GM12878 (cell line): ENCODE measurements around the gene TECTB. TPM values are rescaled to one million over a fixed set of nuclear protein-coding genes. Genes with fewer than 3 reads are reported as not detected.

Source experiments
- ATAC-seq: fragments of 200-7000 bp; cut with Tn5 transposase; 3 replicates; pipeline ENCODE4 v1.9.1; 2020; ENCODE audit warnings: mild to moderate bottlenecking, moderate library complexity
- BruUV-seq: library from RNA; stranded (reverse); fragments of 400-500 nt; replicated peaks from 2 replicates; lab custom pipeline; 2021; lab: Mats Ljungman, UMichigan
- CTCF ChIA-PET: fragments of 300-600 bp; sonication (Branson Sonifier 250); formaldehyde crosslinking; extraction: SDS; loops from one replicate; lab custom pipeline; 2021; ENCODE audit warnings: inconsistent platforms; lab: Yijun Ruan, JAX
- POLR2A ChIA-PET: fragments of 350-600 bp; formaldehyde crosslinking; extraction: SDS; loops from one replicate; lab custom pipeline; 2021; ENCODE audit warnings: inconsistent platforms; lab: Charles Lee
- RAD21 ChIA-PET: fragments of 300-600 bp; sonication (Branson Sonifier 250); formaldehyde crosslinking; loops from one replicate; lab custom pipeline; 2023; ENCODE audit warnings: antibody characterized with exemption; ENCODE audit not compliant: unreplicated experiment; lab: Charles Lee
- SMC1A ChIA-PET: fragments of 300-600 bp; sonication (Branson Sonifier 250); formaldehyde crosslinking; loops from one replicate; lab custom pipeline; 2023; ENCODE audit not compliant: unreplicated experiment, uncharacterized antibody; lab: Charles Lee
- DNase-seq: peaks from one replicate; pipeline ENCODE4 v3.0.0-alpha.2; 2011; ENCODE audit warnings: low read depth, low spot score
- FAIRE-seq: peaks from 3 replicates; lab custom pipeline; 2011; peaks lifted over from hg19 to GRCh38; lab: Jason Lieb, UNC
- H2AFZ ChIP-seq: 2 replicates; pipeline ENCODE4 v1.6.0; 2011; ENCODE audit warnings: low read depth, low read length, control low read depth; ENCODE audit not compliant: control insufficient read depth
- H3K27ac ChIP-seq: 2 replicates; pipeline ENCODE4 v1.5.1; 2011; ENCODE audit warnings: control low read depth; ENCODE audit not compliant: control insufficient read depth, insufficient read depth
- H3K27me3 ChIP-seq, 2 experiments: replicated peaks in 1 of 2; 2 replicates each; pipeline versions ENCODE4 v1.6.0 to v1.6.1; 2011; ENCODE audit warnings: low read length in 1 of 2; ENCODE audit not compliant: control insufficient read depth in 2 of 2, insufficient read depth in 2 of 2
- H3K36me3 ChIP-seq, 2 experiments: 2 replicates each; pipeline ENCODE4 v1.5.1; 2011; ENCODE audit warnings: low read length in 1 of 2; ENCODE audit not compliant: control insufficient read depth in 2 of 2, insufficient read depth in 2 of 2
- H3K4me1 ChIP-seq: 2 replicates; pipeline ENCODE4 v1.6.1; 2011; ENCODE audit warnings: mild to moderate bottlenecking, low read length, moderate library complexity, mixed read lengths; ENCODE audit not compliant: control insufficient read depth, insufficient read depth
- H3K4me2 ChIP-seq: 2 replicates; pipeline ENCODE4 v1.6.0; 2011; ENCODE audit warnings: control low read depth; ENCODE audit not compliant: control insufficient read depth, insufficient read depth
- H3K4me3 ChIP-seq: fragments of 200-600 bp; sonication (generic); 2 replicates; pipeline ENCODE4 v1.5.1; 2016
- H3K79me2 ChIP-seq: 2 replicates; pipeline ENCODE4 v1.6.0; 2011; ENCODE audit warnings: low read length; ENCODE audit not compliant: control insufficient read depth, insufficient read depth
- H3K9ac ChIP-seq: 2 replicates; pipeline ENCODE4 v1.8.0; 2011; ENCODE audit warnings: low read length, control low read depth, mixed read lengths; ENCODE audit not compliant: control insufficient read depth, insufficient read depth
- H3K9me3 ChIP-seq: replicated peaks from 3 replicates; pipeline ENCODE4 v1.5.1; 2011; ENCODE audit warnings: mild to moderate bottlenecking, low read length; ENCODE audit not compliant: control insufficient read depth, insufficient read depth
- H4K20me1 ChIP-seq: 2 replicates; pipeline ENCODE4 v1.6.0; 2011; ENCODE audit not compliant: control insufficient read depth, insufficient read depth
- FOXK2 ChIP-seq: fragments of 450-650 bp; IDR thresholded peaks from 2 replicates; pipeline ENCODE4 v1.6.1; 2017; ENCODE audit warnings: mild to moderate bottlenecking, moderate library complexity
- KLF5 ChIP-seq: fragments of 450-650 bp; IDR thresholded peaks from 2 replicates; pipeline ENCODE4 v1.6.1; 2014; ENCODE audit warnings: mild to moderate bottlenecking; ENCODE audit not compliant: partially characterized antibody
- RAD21 ChIP-seq: IDR thresholded peaks from 2 replicates; pipeline ENCODE4 v1.6.1; 2011; ENCODE audit warnings: mild to moderate bottlenecking, low read depth, low read length, moderate library complexity; ENCODE audit not compliant: insufficient read depth
- SMC3 ChIP-seq: IDR thresholded peaks from 2 replicates; pipeline ENCODE4 v1.6.1; 2011; ENCODE audit warnings: low read length, improper control_type of control experiment, borderline replicate concordance
- YY1 ChIP-seq: IDR thresholded peaks from 2 replicates; pipeline ENCODE4 v1.6.1; 2011; ENCODE audit warnings: low read depth, mild to moderate bottlenecking, low read length
- WGBS: methylation state at CpG from one replicate; pipeline ENCODE4 v1.1.6; 2016; ENCODE audit warnings: low lambda C conversion rate; ENCODE audit not compliant: insufficient replicate concordance, insufficient coverage; ENCODE audit errors: missing lambda C conversion rate; 5-methylcytosine and 5-hydroxymethylcytosine counted together
- in situ Hi-C: fragments of 300-500 bp; cut with MboI; formaldehyde crosslinking; loops from 9 replicates; pipeline ENCODE4 v1.14.3; 2018; ENCODE audit warnings: mixed read lengths
- intact Hi-C: fragments of 100-400 bp; cut with micrococcal nuclease; formaldehyde crosslinking; loops from one replicate; pipeline ENCODE4 v1.14.2; 2022; ENCODE audit not compliant: unreplicated experiment
- polyA plus RNA-seq, 11 experiments: library from polyadenylated mRNA; depleted of rRNA in 4 of 11; unstranded in 6 of 11; stranded (reverse) in 5 of 11; fragments of >200 nt; fragmentation: Nextera tagmentation in 4 of 11; fragmentation: Illumina TruSeq in 1 of 11; extraction: Ambion mirVana in 4 of 11; extraction: Trizol in 1 of 11; gene quantifications; 1 replicate in 1 of 11; 2 replicates in 10 of 11; pipeline versions ENCODE4 v1.2.1 to v1.2.3, GENCODE V29; 2011 to 2016; ENCODE audit warnings: inconsistent platforms in 2 of 11, missing spikeins in 2 of 11, low read depth in 1 of 11
- total RNA-seq, 4 experiments: library from RNA; depleted of rRNA in 3 of 4; stranded (reverse); fragments of >200 nt in 3 of 4; fragmentation: Illumina TruSeq in 1 of 4; extraction: Trizol in 1 of 4; gene quantifications; 2 replicates each; pipeline versions ENCODE4 v1.2.1 to v1.2.3, GENCODE V29; 2013 to 2021
- TF ChIP-seq, protein P1 (sequence below), 3 experiments: IDR thresholded peaks in 2 of 3; conservative IDR thresholded peaks in 1 of 3; 2 replicates each; pipeline ENCODE4 v1.5.1; 2011; ENCODE audit warnings: low read depth in 3 of 3, low read length in 3 of 3, mild to moderate bottlenecking in 3 of 3, control low read depth in 2 of 3, moderate library complexity in 2 of 3, inconsistent platforms in 1 of 3, mixed read lengths in 1 of 3; ENCODE audit not compliant: control insufficient read depth in 2 of 3, insufficient read depth in 1 of 3; ENCODE audit errors: extremely low read depth in 1 of 3
- TF ChIP-seq, protein P2 (sequence below): fragments of 450-650 bp; IDR thresholded peaks from 2 replicates; pipeline ENCODE4 v1.6.1; 2018; ENCODE audit warnings: mild to moderate bottlenecking, low read depth, moderate library complexity; ENCODE audit not compliant: partially characterized antibody

Gene TECTB
- total and polyA plus RNA-seq, 10 of the 15 experiments (the other 5 are each of a cell fraction or from before 2014, with no cell fraction given) = not detected

DNA sequence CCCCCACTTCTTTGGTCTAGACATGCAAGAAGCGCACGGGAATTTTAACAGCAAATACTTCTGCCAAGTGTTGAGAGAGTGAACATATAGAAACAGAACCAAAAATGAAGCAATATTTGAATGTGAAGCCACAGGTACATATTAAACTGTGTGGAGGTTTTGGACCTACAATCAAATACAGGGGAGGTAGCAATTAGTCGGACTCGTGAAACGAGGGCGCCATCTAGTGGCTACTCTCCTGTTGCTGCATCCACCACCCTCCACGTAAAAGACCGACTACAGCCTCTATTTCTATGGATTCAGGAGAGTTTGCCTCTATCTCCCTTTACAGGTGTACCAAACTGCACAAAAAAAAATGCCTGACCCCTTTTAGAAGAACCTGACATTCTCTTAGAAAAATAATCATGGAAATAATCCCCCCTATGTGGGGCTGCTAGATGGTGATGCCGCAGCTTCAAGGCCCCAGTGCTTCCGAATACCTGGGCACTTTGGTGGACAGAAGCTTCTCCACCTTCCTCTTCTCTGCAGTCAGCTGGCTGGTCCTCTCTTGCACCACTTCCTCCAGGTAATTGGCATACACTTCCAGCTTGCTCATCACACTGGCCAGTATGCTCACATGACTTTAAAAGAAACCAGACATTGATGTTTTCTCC is 31.7 kb downstream of the TECTB start:
- Histone ChIP-seq H3K27ac (no peak overlapping the region), H3K4me1 (no peaks in the 10 kb centered on the region), H4K20me1 (no peaks in the 10 kb centered on the region), H3K9ac (no peak overlapping the region), H3K9me3 (no peaks in the 10 kb centered on the region), H3K4me3 (no peak overlapping the region), H3K79me2 (no peaks in the 10 kb centered on the region), H3K4me2 (no peak overlapping the region), H2AFZ (no peak overlapping the region)
- ChIA-PET POLR2A (no interaction called here), SMC1A (interaction anchor here (0.7 to 4.7 kb wide), 10 partner anchors 81 to 200 kb away, joined by 3 to 28 read pairs (median 3); partner anchors contain the start of gene GPAM), RAD21 (interaction anchor here (1.0 to 2.6 kb wide), 5 partner anchors 12 to 559 kb away, joined by 3 to 10 read pairs (median 5); no protein-coding TSS in a partner anchor), CTCF (interaction anchor here (0.8 to 5.8 kb wide), 19 partner anchors 9 to 200 kb away, joined by 3 to 42 read pairs (median 4); no protein-coding TSS in a partner anchor)
- intact Hi-C loops = loop anchor here (1.0 to 10.0 kb wide), 5 partner anchors 157 to 1760 kb away; no protein-coding TSS in a partner anchor
- ATAC-seq = peak; percentile 98
- peak; percentile 95 for FAIRE-seq
- peak; percentile 69; the same call in 1 of the 2 replicates for TF ChIP-seq SMC3
- no peak for TF ChIP-seq KLF5
- TF ChIP-seq FOXK2 = no peak
- TF ChIP-seq, protein P1, sequence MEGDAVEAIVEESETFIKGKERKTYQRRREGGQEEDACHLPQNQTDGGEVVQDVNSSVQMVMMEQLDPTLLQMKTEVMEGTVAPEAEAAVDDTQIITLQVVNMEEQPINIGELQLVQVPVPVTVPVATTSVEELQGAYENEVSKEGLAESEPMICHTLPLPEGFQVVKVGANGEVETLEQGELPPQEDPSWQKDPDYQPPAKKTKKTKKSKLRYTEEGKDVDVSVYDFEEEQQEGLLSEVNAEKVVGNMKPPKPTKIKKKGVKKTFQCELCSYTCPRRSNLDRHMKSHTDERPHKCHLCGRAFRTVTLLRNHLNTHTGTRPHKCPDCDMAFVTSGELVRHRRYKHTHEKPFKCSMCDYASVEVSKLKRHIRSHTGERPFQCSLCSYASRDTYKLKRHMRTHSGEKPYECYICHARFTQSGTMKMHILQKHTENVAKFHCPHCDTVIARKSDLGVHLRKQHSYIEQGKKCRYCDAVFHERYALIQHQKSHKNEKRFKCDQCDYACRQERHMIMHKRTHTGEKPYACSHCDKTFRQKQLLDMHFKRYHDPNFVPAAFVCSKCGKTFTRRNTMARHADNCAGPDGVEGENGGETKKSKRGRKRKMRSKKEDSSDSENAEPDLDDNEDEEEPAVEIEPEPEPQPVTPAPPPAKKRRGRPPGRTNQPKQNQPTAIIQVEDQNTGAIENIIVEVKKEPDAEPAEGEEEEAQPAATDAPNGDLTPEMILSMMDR (IDR thresholded peaks at IDR 0.05 in 2 of 3, conservative IDR thresholded peaks at IDR 0.05 in 1 of 3; ENCODE audit: control insufficient read depth in 2 of 3, extremely low read depth in 1 of 3, insufficient read depth in 1 of 3, low read depth in 3 of 3, low read length in 3 of 3) = peak; percentile 81 to 88 (median 82)
- 0 out of 2 replicates have a peak, but pooled peaks have one; percentile 20 for TF ChIP-seq YY1
- peak; percentile 80 for TF ChIP-seq RAD21
- TF ChIP-seq, protein P2, sequence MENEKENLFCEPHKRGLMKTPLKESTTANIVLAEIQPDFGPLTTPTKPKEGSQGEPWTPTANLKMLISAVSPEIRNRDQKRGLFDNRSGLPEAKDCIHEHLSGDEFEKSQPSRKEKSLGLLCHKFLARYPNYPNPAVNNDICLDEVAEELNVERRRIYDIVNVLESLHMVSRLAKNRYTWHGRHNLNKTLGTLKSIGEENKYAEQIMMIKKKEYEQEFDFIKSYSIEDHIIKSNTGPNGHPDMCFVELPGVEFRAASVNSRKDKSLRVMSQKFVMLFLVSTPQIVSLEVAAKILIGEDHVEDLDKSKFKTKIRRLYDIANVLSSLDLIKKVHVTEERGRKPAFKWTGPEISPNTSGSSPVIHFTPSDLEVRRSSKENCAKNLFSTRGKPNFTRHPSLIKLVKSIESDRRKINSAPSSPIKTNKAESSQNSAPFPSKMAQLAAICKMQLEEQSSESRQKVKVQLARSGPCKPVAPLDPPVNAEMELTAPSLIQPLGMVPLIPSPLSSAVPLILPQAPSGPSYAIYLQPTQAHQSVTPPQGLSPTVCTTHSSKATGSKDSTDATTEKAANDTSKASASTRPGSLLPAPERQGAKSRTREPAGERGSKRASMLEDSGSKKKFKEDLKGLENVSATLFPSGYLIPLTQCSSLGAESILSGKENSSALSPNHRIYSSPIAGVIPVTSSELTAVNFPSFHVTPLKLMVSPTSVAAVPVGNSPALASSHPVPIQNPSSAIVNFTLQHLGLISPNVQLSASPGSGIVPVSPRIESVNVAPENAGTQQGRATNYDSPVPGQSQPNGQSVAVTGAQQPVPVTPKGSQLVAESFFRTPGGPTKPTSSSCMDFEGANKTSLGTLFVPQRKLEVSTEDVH = no peak
- TF ChIP-seq, all 136 proteins: peak for 4
- in situ Hi-C loops = loop anchor here (5.0 kb wide), 1 partner anchor 178 kb away; no protein-coding TSS in a partner anchor
- no TSS peak for BruUV-seq
- H3K36me3 ChIP-seq = no peaks in the 10 kb centered on the region
- no peaks in the 10 kb centered on the region; a peak in 2 of 4 replicates for H3K27me3 ChIP-seq
- no peak for DNase-seq
- WGBS = 30% methylated on average over 10 of the region's 10 CpGs
